B cell (primary cell): ENCODE measurements around the gene ARMC6. TPM values are rescaled to one million over a fixed set of nuclear protein-coding genes. Genes with fewer than 3 reads are reported as not detected.

ENCODE experiments used
- ATAC-seq: fragments of 200-7000 bp; cut with Tn5 transposase; one replicate; pipeline ENCODE4 v1.10.0; 2021; ENCODE audit warnings: low read depth, mild to moderate bottlenecking, moderate number of reproducible peaks, moderate library complexity
- CTCF ChIA-PET: fragments of 350-600 bp; sonication (Branson Sonifier 250); formaldehyde crosslinking; loops from one replicate; lab custom pipeline; 2021; ENCODE audit warnings: antibody characterized with exemption, inconsistent platforms; lab: Charles Lee
- POLR2A ChIA-PET: fragments of 350-600 bp; sonication (Branson Sonifier 250); formaldehyde crosslinking; loops from one replicate; lab custom pipeline; 2021; ENCODE audit warnings: antibody characterized with exemption; lab: Charles Lee
- DNase-seq: peaks from one replicate; pipeline ENCODE4 v3.0.0; 2013
- H2AFZ ChIP-seq: 2 replicates; pipeline ENCODE4 v1.6.1; 2012; ENCODE audit warnings: mild to moderate bottlenecking, low read depth, low read length; ENCODE audit not compliant: insufficient read depth, poor library complexity, severe bottlenecking
- H3K27ac ChIP-seq, 2 donors: 1 replicate in 1 of 2; 2 replicates in 1 of 2; pipeline ENCODE4 v1.5.1; 2012 to 2013; ENCODE audit warnings: low read length in 2 of 2, mild to moderate bottlenecking in 2 of 2, moderate library complexity in 1 of 2
- H3K27me3 ChIP-seq, 4 experiments: fragments of 200-600 bp in 1 of 4; sonication (generic) in 1 of 4; replicated peaks in 1 of 4; 1 replicate in 2 of 4; 2 replicates in 2 of 4; pipeline versions ENCODE4 v1.6.1 to v1.7.0; 2013 to 2016; ENCODE audit warnings: low read length in 3 of 4, mild to moderate bottlenecking in 2 of 4, mixed read lengths in 1 of 4, moderate library complexity in 1 of 4; ENCODE audit not compliant: insufficient read depth in 4 of 4, control insufficient read depth in 3 of 4; ENCODE audit errors: control extremely low read depth in 1 of 4
- H3K36me3 ChIP-seq, 2 experiments: replicated peaks in 1 of 2; 1 replicate in 1 of 2; 2 replicates in 1 of 2; pipeline versions ENCODE4 v1.6.1 to v1.7.1; 2013; ENCODE audit warnings: low read length in 1 of 2; ENCODE audit not compliant: insufficient read depth in 2 of 2, control insufficient read depth in 1 of 2; ENCODE audit errors: control extremely low read depth in 1 of 2, extremely low read depth in 1 of 2
- H3K4me1 ChIP-seq, 2 donors: fragments of 200-600 bp in 1 of 2; sonication (generic) in 1 of 2; 1 replicate in 1 of 2; 2 replicates in 1 of 2; pipeline versions ENCODE4 v1.5.1 to v1.6.1; 2013 to 2017; ENCODE audit warnings: low read length in 2 of 2; ENCODE audit not compliant: control insufficient read depth in 2 of 2, insufficient read depth in 2 of 2
- H3K4me2 ChIP-seq: replicated peaks from 2 replicates; pipeline ENCODE3; 2012; ENCODE audit warnings: mild to moderate bottlenecking, low read depth, low read length; ENCODE audit not compliant: poor library complexity, severe bottlenecking
- H3K4me3 ChIP-seq, 5 experiments: fragments of 200-600 bp in 1 of 5; sonication (generic) in 1 of 5; 1 replicate in 3 of 5; 2 replicates in 2 of 5; pipeline versions ENCODE4 v1.5.1 to v1.7.0; 2011 to 2016; ENCODE audit warnings: low read length in 4 of 5, mild to moderate bottlenecking in 4 of 5, low read depth in 2 of 5, control low read depth in 1 of 5, moderate library complexity in 1 of 5; ENCODE audit not compliant: insufficient read depth in 1 of 5; ENCODE audit errors: control extremely low read depth in 1 of 5, extremely low read depth in 1 of 5
- H3K79me2 ChIP-seq: fragments of 200-600 bp; sonication (generic); one replicate; pipeline ENCODE4 v1.6.0; 2016; ENCODE audit warnings: low read length; ENCODE audit not compliant: control insufficient read depth, insufficient read depth
- H3K9ac ChIP-seq: fragments of 200-600 bp; sonication (generic); 2 replicates; pipeline ENCODE4 v1.6.1; 2017; ENCODE audit warnings: mild to moderate bottlenecking, low read length, moderate library complexity
- H3K9me3 ChIP-seq, 3 donors: one replicate each; pipeline versions ENCODE4 v1.6.1 to v1.7.1; 2013; ENCODE audit warnings: low read length in 2 of 3; ENCODE audit not compliant: control insufficient read depth in 2 of 3, insufficient read depth in 1 of 3; ENCODE audit errors: control extremely low read depth in 1 of 3
- H4K20me1 ChIP-seq: 2 replicates; pipeline ENCODE4 v1.6.0; 2012; ENCODE audit warnings: mild to moderate bottlenecking, low read length; ENCODE audit not compliant: insufficient read depth, control insufficient read depth, poor library complexity, severe bottlenecking
- H3K27ac Mint-ChIP-seq: one replicate; pipeline ENCODE4 v1.8.0; 2021; ENCODE audit warnings: mixed read lengths
- H3K27me3 Mint-ChIP-seq: one replicate; pipeline ENCODE4 v1.8.0; 2021; ENCODE audit warnings: mixed read lengths
- H3K4me1 Mint-ChIP-seq: one replicate; pipeline ENCODE4 v1.8.0; 2021; ENCODE audit warnings: mixed read lengths
- H3K4me3 Mint-ChIP-seq: one replicate; pipeline ENCODE4 v1.8.0; 2021; ENCODE audit warnings: mixed read lengths
- H3K9me3 Mint-ChIP-seq: one replicate; pipeline ENCODE4 v1.8.0; 2022; ENCODE audit warnings: mixed read lengths; ENCODE audit not compliant: insufficient read depth
- EZH2 ChIP-seq: IDR thresholded peaks from 2 replicates; pipeline ENCODE4 v1.6.1; 2012; ENCODE audit warnings: borderline replicate concordance, low read depth, mild to moderate bottlenecking, moderate library complexity, low read length; ENCODE audit not compliant: insufficient read depth, poor library complexity, severe bottlenecking
- WGBS: methylation state at CpG from one replicate; pipeline ENCODE4 v1.1.5; 2013; ENCODE audit warnings: missing lambda C conversion rate; ENCODE audit not compliant: insufficient coverage; 5-methylcytosine and 5-hydroxymethylcytosine counted together
- intact Hi-C: fragments of 100-400 bp; cut with micrococcal nuclease; formaldehyde crosslinking; loops from one replicate; pipeline ENCODE4 v1.10.0; 2022
- polyA plus RNA-seq: library from polyadenylated mRNA; depleted of rRNA; stranded (reverse); fragments of >200 nt; gene quantifications from 2 replicates; pipeline ENCODE4 v1.2.3, GENCODE V29; 2012
- total RNA-seq, 2 donors: library from RNA; stranded (reverse); fragments of 120-200 nt in 1 of 2; gene quantifications; 1 replicate in 1 of 2; 2 replicates in 1 of 2; pipeline versions ENCODE4 v1.2.3 to v1.2.4, GENCODE V29; 2013 to 2022
- TF ChIP-seq, protein P1 (sequence below): fragments of 200-600 bp; IDR thresholded peaks from one replicate; pipeline ENCODE4 v1.8.0; 2022; ENCODE audit warnings: antibody characterized with exemption, mild to moderate bottlenecking

Gene ARMC6
- total and polyA plus RNA-seq, 2 donors (not counting 1 experiment from before 2014, with no cell fraction given): 15.2 to 27.6 TPM

DNA sequence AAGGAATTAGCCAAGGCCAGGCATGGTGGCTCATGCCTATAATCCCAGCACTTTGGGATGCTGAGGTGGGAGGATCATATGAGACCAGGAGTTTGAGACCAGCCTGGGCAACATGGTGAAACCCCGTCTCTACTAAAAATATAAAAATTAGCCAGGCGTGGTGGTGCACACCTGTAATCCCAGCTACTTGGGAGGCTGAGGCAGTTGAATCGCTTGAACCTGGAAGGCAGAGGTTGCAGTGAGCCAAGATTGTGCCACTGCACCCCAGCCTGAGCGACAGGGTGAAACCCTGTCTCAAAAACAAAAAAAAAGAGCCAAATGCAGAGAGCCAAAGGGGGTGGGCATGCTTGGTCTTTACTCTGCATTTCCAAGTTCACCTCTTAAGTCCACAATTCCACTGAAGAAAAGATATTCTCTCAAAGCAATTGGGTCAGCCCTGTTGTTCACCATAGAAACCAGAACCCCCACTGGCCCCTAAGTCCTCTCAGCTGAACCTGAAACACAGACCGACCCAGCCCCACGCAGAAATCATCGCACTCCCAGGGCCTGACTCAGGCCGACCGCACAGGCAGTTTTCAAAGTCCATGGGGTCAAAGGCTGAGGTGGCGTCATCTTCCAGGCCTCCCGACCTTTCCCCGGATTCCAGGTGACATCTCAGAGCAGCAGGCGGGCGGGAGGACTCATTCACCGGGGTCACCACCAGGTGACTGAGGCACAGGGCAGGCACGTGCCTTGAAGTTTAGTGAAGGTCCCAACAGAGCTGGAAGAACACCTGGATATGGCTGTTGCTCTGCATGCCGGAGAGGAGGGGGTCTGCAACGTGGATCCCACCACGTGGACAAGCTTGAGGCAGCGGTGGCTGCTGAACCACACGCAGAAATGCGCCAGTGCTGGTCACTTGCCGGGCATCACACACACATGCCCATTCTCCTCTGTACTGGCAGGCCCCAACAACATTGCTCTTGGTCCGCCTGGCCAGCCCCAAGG lies 63.5 kb downstream of the ARMC6 start:
- Mint-ChIP-seq H3K4me1 (peaks cover 4% of the 10 kb centered on the region), H3K27ac (no peak overlapping the region), H3K9me3 (no peaks in the 10 kb centered on the region), H3K27me3 (no peaks in the 10 kb centered on the region), H3K4me3 (no peak overlapping the region)
- intact Hi-C loops: no loop called here
- no peak overlapping the region for H2AFZ ChIP-seq
- peaks cover 0 to 48% of the 10 kb centered on the region in 2 experiments for H3K36me3 ChIP-seq
- TF ChIP-seq EZH2: no peak
- TF ChIP-seq, protein P1, sequence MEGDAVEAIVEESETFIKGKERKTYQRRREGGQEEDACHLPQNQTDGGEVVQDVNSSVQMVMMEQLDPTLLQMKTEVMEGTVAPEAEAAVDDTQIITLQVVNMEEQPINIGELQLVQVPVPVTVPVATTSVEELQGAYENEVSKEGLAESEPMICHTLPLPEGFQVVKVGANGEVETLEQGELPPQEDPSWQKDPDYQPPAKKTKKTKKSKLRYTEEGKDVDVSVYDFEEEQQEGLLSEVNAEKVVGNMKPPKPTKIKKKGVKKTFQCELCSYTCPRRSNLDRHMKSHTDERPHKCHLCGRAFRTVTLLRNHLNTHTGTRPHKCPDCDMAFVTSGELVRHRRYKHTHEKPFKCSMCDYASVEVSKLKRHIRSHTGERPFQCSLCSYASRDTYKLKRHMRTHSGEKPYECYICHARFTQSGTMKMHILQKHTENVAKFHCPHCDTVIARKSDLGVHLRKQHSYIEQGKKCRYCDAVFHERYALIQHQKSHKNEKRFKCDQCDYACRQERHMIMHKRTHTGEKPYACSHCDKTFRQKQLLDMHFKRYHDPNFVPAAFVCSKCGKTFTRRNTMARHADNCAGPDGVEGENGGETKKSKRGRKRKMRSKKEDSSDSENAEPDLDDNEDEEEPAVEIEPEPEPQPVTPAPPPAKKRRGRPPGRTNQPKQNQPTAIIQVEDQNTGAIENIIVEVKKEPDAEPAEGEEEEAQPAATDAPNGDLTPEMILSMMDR: no peak
- H3K4me3 ChIP-seq: no peak overlapping the region
- H3K27ac ChIP-seq: no peak overlapping the region
- no peaks in the 10 kb centered on the region for H3K27me3 ChIP-seq
- H3K79me2 ChIP-seq: peaks cover 25% of the 10 kb centered on the region
- H4K20me1 ChIP-seq: peaks cover 43% of the 10 kb centered on the region
- 99% methylated on average over 21 of the region's 24 CpGs for WGBS
- DNase-seq (no peak), ATAC-seq (no peak)
- H3K4me2 ChIP-seq: no peak overlapping the region
- no peaks in the 10 kb centered on the region for H3K9me3 ChIP-seq
- CTCF ChIA-PET: no interaction called here
- POLR2A ChIA-PET: no interaction called here
- no peak overlapping the region for H3K9ac ChIP-seq
- no peaks in the 10 kb centered on the region for H3K4me1 ChIP-seq
